GM18502 (cell line): ENCODE data around the gene ZNF134.

Experiments
- ATAC-seq: cut with Tn5 transposase; IDR thresholded peaks from one replicate; pipeline ENCODE4 v1.9.1; 2021; ENCODE audit warnings: mild to moderate bottlenecking; ENCODE audit not compliant: unreplicated experiment, poor library complexity

Gene ZNF134

GRCh38 chr19:57633832-57634131, 19.7 kb downstream of the ZNF134 start:
- no peak for ATAC-seq

GRCh38 chr19:57637379-57637778, 23.3 kb downstream of the ZNF134 start:
- no peak for ATAC-seq

GRCh38 chr19:57641715-57642234, 27.7 kb downstream of the ZNF134 start:
- no peak for ATAC-seq

GRCh38 chr19:57642396-57643046, 28.5 kb downstream of the ZNF134 start:
- no peak for ATAC-seq

GRCh38 chr19:57643734-57644133, 29.7 kb downstream of the ZNF134 start:
- no peak for ATAC-seq

- ATAC-seq, result no peak
Observed at GRCh38 chr19:57648331-57649003, 34.4 kb downstream of the ZNF134 start.

GRCh38 chr19:57651654-57651996, 37.6 kb downstream of the ZNF134 start:
- no peak for ATAC-seq

- no peak for ATAC-seq
Observed at GRCh38 chr19:57653689-57654088, 39.6 kb downstream of the ZNF134 start.

- ATAC-seq, result no peak
Observed at GRCh38 chr19:57655443-57655842, 41.4 kb downstream of the ZNF134 start.

- no peak for ATAC-seq
Observed at GRCh38 chr19:57656346-57656745, 42.3 kb downstream of the ZNF134 start.

GRCh38 chr19:57664269-57665127, 50.5 kb downstream of the ZNF134 start:
- ATAC-seq, result no peak

- ATAC-seq, result no peak
Observed at GRCh38 chr19:57665261-57665806, 51.3 kb downstream of the ZNF134 start.

GRCh38 chr19:57667228-57667627, 53.2 kb downstream of the ZNF134 start:
- ATAC-seq, result no peak

- no peak for ATAC-seq
Observed at GRCh38 chr19:57668635-57669034, 54.6 kb downstream of the ZNF134 start, which contains the start of gene ZSCAN4. Gene ZSCAN4, plus strand, starts transcription at chr19:57668935. Its CDS starts 7,211 bp downstream, at chr19:57676146.

GRCh38 chr19:57671124-57671895, 57.3 kb downstream of the ZNF134 start:
- ATAC-seq, result no peak

GRCh38 chr19:57672466-57672865, 58.4 kb downstream of the ZNF134 start:
- no peak for ATAC-seq
